NCI-H1694 treated with DMSO at 0.1 percent for 48 hours (cell line): ENCODE results near the gene MAST3.

Experiments
- DNase-seq: peaks from one replicate; lab custom pipeline; 2025; lab: John Stamatoyannopoulos, UW

MAST3 gene

GRCh38 chr19:18097217-18097992, at the start of gene MAST3:
Gene MAST3 (plus strand): TSS chr19:18097778. CDS start chr19:18097793, 15 bp downstream.
- peak; percentile 61 for DNase-seq

- DNase-seq, result no peak
Observed at GRCh38 chr19:18049385-18049784, 48.2 kb upstream of the MAST3 start.

GRCh38 chr19:18051887-18052286, 45.7 kb upstream of the MAST3 start:
- DNase-seq, result no peak

DNA sequence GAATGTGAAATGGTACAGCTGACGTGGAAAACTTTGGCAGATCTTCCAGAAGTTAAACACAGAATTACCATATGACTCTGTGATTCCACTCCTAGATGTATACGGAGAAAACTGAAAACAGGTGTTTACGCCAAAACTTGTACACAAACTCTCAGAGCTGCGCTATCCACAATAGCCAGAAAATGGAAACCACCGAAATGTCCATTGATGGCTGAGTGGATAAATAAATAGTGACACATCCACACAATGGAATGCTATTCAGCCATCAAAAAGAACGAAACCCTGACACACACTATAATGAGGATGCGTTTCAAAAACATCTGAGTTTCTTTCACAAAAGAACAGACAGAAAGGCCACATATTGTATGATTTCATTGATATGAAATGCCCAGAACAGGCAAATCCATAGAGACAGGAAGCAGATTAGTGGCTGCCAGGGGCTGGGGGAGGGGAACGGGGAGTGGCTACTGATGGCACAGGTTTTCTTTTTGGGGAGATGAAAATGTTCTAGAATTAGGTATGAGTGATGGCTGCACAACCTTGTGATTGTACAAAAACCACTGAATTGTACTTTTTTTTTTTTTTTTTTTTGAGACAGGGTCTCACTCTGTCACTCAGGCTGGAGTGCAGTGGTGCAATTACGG, 43.9 kb upstream of the MAST3 start:
- no peak for DNase-seq

- DNase-seq, result no peak
Observed at GRCh38 chr19:18055967-18056366, 41.6 kb upstream of the MAST3 start.

DNA sequence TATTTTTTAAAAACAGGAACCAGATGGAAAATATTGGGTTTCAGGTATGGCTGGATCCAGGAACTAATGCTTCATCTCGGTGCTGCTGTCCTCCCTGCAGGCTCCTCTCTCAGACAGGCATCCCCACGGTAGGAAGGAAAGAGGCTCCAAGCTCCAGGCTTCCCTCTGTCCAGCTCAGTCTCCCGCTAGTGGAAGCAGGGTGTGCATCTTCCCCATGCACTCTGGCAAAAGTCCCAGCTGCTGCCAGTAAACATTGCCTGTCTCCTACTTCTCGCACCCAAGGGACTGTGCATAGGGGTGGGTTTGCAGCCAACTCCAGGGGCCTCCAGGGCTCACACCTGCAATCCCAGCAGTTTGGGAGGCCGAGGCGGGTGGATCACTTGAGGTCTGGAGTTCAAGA, 40.0 kb upstream of the MAST3 start:
- no peak for DNase-seq

GRCh38 chr19:18058208-18059009, 39.2 kb upstream of the MAST3 start:
- DNase-seq, result peak; percentile 71

DNA sequence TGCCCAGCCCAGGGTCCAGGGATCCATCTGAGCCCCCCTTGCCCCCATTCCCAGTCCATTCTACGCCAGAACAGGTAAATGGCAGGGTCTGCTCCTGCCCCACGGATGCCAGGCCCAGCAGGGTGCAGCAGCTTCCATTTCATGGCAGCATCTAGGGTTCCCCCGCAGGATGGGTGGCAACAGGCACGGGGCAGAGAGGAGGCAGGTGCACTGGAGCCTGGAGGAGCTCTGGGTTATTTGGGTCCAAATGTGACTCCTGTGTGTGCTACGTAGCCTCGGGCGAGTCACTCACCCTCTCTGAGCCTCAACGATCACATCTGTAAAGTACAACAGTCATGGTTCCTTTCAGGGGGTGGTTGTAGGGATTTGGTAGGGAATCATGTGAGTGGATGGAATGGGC, 38.3 kb upstream of the MAST3 start:
- no peak for DNase-seq

DNA sequence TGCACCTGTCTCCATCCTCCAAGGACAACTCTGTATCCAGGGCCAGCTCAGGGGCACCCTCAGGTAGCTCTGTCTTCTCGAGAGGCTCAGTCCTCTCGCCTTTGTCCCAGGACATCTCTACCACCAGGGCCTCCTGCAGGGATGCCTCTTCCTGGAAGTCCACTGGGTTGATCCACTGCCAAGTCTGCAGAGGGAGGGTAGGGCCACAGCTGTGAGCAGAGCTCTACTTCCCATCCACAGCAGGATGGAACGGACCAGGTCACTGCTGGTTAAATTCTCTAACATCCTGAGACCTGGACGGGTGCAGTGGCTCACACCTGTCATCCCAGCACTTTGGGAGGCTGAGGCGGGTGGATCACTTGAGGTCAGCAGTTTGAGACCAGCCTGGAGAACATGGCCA, 37.7 kb upstream of the MAST3 start:
- no peak for DNase-seq

- DNase-seq, result peak; percentile 17
Observed at GRCh38 chr19:18060472-18060871, 37.1 kb upstream of the MAST3 start.

- no peak for DNase-seq
Observed at GRCh38 chr19:18062028-18062427, 35.5 kb upstream of the MAST3 start.

- no peak for DNase-seq
Observed at GRCh38 chr19:18063463-18063862, 34.1 kb upstream of the MAST3 start.

DNA sequence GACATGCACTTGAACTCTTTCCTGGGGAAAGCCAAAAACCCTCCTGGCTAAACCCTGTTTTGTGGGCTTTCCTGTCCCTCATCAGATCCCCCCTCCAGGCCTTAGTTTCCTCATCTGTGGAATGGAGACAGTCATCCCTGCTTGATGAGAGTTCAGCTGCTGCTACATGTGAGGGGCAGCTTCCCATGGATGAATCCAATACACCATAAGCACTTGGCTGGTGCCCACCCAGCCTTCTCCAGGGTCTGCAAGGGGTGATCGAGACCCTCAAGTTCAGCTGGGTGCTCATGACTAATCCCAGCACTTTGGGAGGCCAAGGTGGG, 32.4 kb upstream of the MAST3 start:
- DNase-seq, result no peak

DNA sequence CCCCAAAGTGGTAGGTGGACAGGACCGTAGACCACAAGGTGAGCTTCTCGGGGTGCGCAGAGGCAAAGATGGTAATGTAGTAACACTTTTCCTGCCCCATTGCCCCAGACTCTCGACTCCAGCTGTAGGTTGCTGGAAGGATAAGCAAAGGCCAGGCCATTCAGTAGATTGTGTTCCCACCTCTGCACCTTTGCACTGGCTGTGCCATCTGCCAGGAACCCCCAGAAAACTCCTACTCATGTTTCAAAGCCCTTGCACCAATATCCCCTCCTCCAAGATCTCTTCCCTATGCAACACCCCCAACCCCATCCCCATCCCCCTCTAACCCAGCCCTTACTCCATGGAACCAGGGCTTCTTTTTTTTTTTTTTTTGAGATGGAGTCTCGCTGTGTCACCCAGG, 29.2 kb upstream of the MAST3 start:
- no peak for DNase-seq

GRCh38 chr19:18069383-18069782, 28.2 kb upstream of the MAST3 start:
- DNase-seq, result no peak

DNA sequence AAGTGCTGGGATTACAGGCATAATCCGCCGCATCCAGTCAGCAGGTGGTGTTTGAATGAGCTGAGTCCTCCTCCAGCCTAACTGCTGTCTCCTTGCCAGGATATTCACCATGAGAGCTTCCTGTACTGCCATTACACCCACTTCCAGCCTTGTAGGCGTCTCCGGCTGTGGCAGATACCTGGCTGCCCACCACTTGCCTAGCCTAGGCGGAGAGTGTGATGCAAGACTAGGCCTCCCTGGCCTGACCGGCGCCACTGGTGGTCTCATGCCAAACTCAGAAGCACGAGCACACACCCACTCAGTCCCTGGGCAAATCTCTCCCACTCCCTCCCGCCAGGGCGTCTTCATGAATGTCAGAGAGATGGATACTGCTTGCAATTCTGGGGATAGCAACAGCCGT, 27.4 kb upstream of the MAST3 start:
- DNase-seq, result no peak

GRCh38 chr19:18072335-18072734, 25.2 kb upstream of the MAST3 start:
- no peak for DNase-seq

DNA sequence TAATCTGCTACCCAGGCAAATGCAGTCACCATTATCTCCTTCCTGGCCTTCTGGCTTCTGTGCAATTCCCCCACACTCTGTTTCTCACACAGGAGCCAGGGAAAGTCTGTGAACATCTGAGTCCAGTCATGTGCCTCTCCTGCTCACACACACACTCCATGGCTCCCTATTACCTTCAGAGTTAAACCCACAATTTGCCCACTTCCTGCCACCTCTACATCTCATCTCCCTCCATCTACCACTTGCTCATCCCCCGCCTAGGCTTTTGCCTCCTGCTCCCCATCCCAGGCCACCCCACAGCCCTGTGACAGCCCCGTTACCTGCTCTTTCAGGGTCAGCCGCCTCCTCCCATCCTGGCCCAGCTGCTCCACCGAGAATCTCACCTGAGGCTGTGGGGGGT, 24.4 kb upstream of the MAST3 start:
- DNase-seq, result no peak

DNA sequence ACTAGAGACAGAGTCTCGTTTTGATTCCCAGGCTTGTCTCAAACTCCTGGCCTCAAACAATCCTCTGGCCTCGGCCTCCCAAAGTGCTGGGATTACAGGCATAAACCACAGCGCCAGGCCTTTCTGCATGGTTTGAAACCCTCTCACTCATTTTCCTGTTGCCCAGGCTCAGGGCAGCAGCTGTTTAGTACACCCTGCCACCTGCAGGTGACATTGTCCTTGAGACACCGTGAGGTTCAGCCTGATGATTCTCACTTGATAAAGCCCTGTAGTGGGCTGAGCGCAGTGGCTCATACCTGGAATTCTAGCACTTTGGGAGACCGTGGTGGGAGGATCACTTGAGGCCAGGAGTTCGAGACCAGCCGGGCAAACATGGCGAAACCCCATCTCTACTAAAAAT, 23.4 kb upstream of the MAST3 start:
- DNase-seq, result peak; percentile 16

DNA sequence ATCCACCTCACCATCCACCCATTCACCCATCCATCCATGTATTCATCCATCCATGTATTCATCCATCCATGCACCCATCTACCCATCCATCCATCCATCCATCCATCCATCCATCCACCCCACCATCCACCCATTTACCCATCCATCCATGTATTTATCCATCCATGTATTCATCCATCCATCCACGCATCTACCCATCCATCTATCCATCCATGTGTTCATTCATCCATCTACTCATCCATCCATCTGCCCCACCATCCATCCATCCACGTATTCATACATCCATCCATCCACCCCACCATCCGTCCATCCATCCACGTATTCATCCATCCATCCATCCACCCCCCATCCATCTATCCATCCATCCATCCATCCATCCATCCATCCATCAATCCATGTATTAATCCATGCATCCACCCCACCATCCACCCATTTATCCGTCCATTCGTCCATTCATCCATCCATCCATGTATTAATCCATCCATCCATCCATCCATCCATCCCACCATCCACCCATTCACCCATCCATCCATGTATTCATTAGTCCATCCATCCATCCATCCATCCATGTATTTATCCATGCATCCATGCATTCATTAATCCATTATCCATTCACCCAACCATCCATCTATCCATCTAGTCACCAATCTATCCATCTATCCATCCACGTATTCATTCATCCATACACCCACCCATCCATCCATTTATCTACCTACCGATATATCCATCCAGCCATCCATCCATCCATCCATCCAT, 13.5 kb upstream of the MAST3 start:
- DNase-seq, result no peak

DNA sequence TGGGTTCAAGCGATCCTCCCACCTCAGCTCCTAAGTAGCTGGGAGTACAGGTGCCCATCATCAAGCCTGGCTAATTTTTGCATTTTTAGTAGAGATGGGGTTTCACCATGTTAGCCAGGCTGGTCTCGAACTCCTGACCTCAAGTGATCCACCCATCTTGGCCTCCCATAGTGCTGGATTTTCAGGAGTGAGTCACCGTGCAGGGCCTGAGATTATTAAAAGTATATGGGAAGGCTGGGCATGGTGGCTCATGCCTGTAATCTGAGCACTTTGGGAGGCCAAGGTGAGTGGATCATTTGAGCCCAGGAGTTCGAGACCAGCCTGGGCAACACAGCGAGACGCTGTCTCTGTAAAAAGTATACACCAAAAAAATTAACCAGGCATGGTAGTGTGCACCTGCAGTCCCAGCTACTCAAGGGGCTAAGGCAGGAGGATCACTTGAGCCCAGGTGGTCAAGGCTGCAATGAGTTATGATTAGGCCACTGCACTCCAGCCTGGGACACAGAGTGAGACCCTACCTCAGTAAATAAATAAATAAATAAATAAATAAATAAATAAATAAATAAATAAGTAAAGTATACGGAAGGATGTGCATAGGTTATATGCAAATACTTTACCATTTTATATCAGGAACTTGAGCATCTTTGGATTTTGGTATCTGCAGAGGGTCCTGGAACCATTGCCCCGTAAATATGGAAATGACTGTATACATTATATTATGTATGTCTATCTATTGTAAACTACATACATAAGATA, 11.7 kb upstream of the MAST3 start:
- no peak for DNase-seq
